Measurements from ENCODE around the gene FNTB. TPM values are rescaled to one million over a fixed set of nuclear protein-coding genes. Genes with fewer than 3 reads are reported as not detected.
A peak's percentile ranks its signal among the peaks of the same experiment; 100 is the strongest.

The FNTB gene
- total and polyA plus RNA-seq, 2 of the 13 experiments (the other 11 are each of a cell fraction or from before 2014, with no cell fraction given) = 23.6 to 28.5 TPM

GRCh38 chr14:64966976-64967375, 19.7 kb upstream of the FNTB start:
- intact Hi-C loops (cut with micrococcal nuclease; ENCODE audit: unreplicated experiment) = no loop called here
- no peak for TF ChIP-seq ZFAT (CRISPR knock-in tag; conservative IDR thresholded peaks at IDR 0.05)
- no peak for TF ChIP-seq SNAI1 (CRISPR knock-in tag; IDR thresholded peaks at IDR 0.05; ENCODE audit: borderline replicate concordance)
- no peak for TF ChIP-seq PCBP1 (IDR thresholded peaks at IDR 0.05; ENCODE audit: borderline replicate concordance, low read depth, low read length)
- no peak for TF ChIP-seq NCOA1 (CRISPR knock-in tag; IDR thresholded peaks at IDR 0.05)
- no peaks in the 10 kb centered on the region for H3K79me2 ChIP-seq (ENCODE audit: insufficient read depth, low read length)
- H3K4me3 ChIP-seq (replicated peaks in 1 of 3; ENCODE audit: insufficient read depth in 1 of 3, low read depth in 2 of 3, low read length in 3 of 3) = no peak overlapping the region
- POLR2A ChIA-PET = no interaction called here
- CTCF ChIA-PET (ENCODE audit: low intra/inter-chr PET ratio, low total read pairs) = no interaction called here
- in situ Hi-C loops (cut with HindIII; ENCODE audit: extremely low pct_ligation_motif_present, low pct_unique_long_range_greater_than_20kb) = no loop called here
- DNase-seq (ENCODE audit: low spot score) (no peak), ATAC-seq (no peak), FAIRE-seq (no peak)
- no peaks in the 10 kb centered on the region for H3K9me3 ChIP-seq (ENCODE audit: low read length)
- 89% methylated on average over 2 of the region's 2 CpGs for WGBS (ENCODE audit: low lambda C conversion rate)
- H3K9ac ChIP-seq (ENCODE audit: insufficient read depth, low read depth, low read length) = no peak overlapping the region
- no peak overlapping the region for H3K27ac ChIP-seq (ENCODE audit: extremely low read length, insufficient read depth, low read length)
- no peak overlapping the region for H3K4me2 ChIP-seq (ENCODE audit: low read depth, low read length)
- H3K36me3 ChIP-seq (replicated peaks in 1 of 2; ENCODE audit: control insufficient read depth in 1 of 2, insufficient read depth in 2 of 2, low read length in 2 of 2) = no peaks in the 10 kb centered on the region
- H4K20me1 ChIP-seq (ENCODE audit: insufficient read depth, low read length) = no peaks in the 10 kb centered on the region
- BruUV-seq (replicated peaks) = no TSS peak
- no peak overlapping the region for H2AFZ ChIP-seq (ENCODE audit: low read length)
- no peaks in the 10 kb centered on the region for H3K27me3 ChIP-seq (ENCODE audit: control insufficient read depth in 1 of 2, insufficient read depth in 2 of 2, low read length in 2 of 2)
- peaks cover 17% of the 10 kb centered on the region for H3K4me1 ChIP-seq (ENCODE audit: insufficient read depth, low read length)

DNA sequence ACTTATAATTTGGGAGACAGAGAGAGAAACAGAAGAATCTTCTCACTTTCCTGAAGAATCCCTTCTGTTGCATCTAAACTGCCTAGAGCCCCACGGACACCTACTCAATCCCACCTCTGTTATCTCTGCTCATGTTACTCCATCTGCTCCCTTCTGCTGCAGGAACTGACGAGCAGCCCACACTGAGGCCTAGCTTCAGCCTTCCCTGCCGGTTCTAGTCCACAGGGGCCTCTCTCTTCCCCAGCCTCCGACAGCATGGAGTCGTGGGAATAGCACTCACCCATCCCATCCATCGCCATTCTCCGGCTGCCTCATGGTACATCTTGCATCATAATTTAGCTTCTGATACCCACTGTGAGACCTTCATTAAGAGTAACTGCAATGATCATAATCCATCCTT, 18.5 kb upstream of the FNTB start:
- ChIA-PET POLR2A (no interaction called here), CTCF (ENCODE audit: low intra/inter-chr PET ratio, low total read pairs) (no interaction called here)
- Histone ChIP-seq H3K27ac (ENCODE audit: extremely low read length, insufficient read depth, low read length) (no peak overlapping the region), H3K4me3 (replicated peaks in 1 of 3; ENCODE audit: insufficient read depth in 1 of 3, low read depth in 2 of 3, low read length in 3 of 3) (no peak overlapping the region), H3K9me3 (ENCODE audit: low read length) (no peaks in the 10 kb centered on the region), H3K4me2 (ENCODE audit: low read depth, low read length) (no peak overlapping the region), H3K36me3 (replicated peaks in 1 of 2; ENCODE audit: control insufficient read depth in 1 of 2, insufficient read depth in 2 of 2, low read length in 2 of 2) (no peaks in the 10 kb centered on the region), H3K79me2 (ENCODE audit: insufficient read depth, low read length) (no peaks in the 10 kb centered on the region), H4K20me1 (ENCODE audit: insufficient read depth, low read length) (no peaks in the 10 kb centered on the region), H2AFZ (ENCODE audit: low read length) (no peak overlapping the region), H3K9ac (ENCODE audit: insufficient read depth, low read depth, low read length) (no peak overlapping the region), H3K27me3 (ENCODE audit: control insufficient read depth in 1 of 2, insufficient read depth in 2 of 2, low read length in 2 of 2) (no peaks in the 10 kb centered on the region; a peak in 1 of 5 replicates), H3K4me1 (ENCODE audit: insufficient read depth, low read length) (peaks cover 25% of the 10 kb centered on the region)
- FAIRE-seq = no peak
- no peak for TF ChIP-seq ZNF205 (CRISPR knock-in tag; IDR thresholded peaks at IDR 0.05)
- 0 out of 2 replicates have a peak, but pooled peaks have one; percentile 7 for TF ChIP-seq ATF7 (IDR thresholded peaks at IDR 0.05)
- no peak for TF ChIP-seq ATF7 (CRISPR knock-in tag; IDR thresholded peaks at IDR 0.05)
- no peak for DNase-seq (ENCODE audit: low spot score)
- intact Hi-C loops (cut with micrococcal nuclease; ENCODE audit: unreplicated experiment) (no loop called here), in situ Hi-C loops (cut with HindIII; ENCODE audit: extremely low pct_ligation_motif_present, low pct_unique_long_range_greater_than_20kb) (no loop called here)
- WGBS (ENCODE audit: low lambda C conversion rate) = 95% methylated on average over 7 of the region's 7 CpGs
- no TSS peak for BruUV-seq (replicated peaks)
- ATAC-seq = no peak
